ENCODE data around the gene CCT2.

The CCT2 gene

DNA sequence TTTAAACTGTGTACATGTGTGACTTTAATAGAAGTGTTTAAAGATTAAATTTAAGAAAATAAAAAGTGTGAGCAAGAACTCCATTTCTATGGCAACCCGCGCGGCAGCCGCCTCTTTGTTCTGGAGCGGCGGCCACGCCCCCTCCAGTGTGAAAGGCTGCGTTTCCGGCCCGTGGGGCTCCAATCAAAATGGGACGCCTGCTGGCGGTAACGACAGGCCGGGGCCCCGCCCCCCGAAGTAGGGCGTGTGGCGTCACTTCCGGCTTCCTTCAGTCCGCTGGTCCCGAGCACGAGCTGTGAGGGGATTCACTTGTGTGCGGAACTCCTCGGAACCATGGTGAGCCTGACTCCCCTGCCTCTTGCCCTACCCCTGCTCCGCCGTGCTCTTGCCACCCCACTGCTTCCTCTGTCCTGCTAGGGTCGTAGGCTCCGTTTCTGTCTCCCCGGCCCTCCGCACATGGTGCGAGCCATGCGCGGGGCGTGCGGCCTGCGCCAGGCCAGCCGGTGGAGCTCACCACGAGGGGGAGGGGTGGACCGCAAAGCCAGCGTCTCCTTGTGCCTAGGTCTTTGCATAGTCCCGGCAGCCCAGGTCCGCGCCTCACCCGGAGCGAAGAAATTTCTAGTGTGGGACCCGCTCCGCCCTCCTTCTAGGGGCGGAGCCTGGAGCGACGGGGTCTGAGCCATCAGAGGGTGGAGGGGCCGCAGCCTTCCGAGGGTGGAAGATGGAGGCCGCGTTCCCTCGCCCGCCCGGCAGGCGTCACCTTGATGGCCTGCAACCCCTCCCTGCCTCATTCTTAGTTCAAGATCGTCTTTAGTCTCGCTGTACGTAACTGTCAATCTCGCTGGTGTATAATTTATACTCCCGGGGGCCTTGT, at the start of gene CCT2:
Gene CCT2 (plus strand): TSS at position 271 of the 874 bp plus-strand sequence. CDS start 63 bp downstream, at position 334.
- peak; percentile 95 for DNase-seq (ENCODE audit: low read depth)

DNA sequence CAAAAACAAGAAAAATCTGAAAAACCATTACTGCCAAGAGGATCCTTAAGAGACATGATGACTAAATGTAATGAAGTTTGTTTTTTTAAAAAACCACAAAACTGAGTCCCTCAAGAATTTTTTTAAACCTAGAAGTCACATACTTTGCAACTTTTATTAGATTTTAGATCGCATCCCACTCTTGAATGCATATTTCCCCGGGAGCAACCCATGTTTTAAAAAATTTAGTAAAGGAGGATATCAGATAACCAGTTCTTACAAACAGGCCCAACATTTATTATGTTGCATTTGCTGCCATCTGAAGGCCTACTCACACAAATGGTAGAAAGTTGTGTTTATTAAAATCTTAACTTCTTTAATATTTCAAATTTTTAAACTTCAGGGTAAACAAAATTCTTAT, 44.3 kb upstream of the CCT2 start:
- no peak for DNase-seq (ENCODE audit: low read depth)

DNA sequence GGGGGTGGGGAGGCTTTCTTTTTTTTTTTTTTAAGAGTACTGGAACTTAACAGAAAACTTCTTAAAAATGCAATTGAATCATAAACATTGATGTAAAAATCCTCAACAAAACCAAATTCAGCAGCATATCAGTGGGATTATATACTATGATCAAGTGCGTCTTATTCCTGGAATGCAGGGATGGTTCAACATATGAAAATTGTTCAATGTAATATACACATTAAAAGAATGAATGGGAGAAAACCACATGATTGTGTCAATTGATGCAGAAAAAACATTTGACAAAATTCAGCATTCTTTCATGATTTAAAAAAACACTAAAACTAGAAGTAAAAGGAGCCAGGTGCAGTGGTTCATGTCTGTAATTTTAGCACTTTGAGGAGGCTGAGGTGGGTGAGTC, 41.2 kb upstream of the CCT2 start:
- no peak for DNase-seq (ENCODE audit: low read depth)

DNA sequence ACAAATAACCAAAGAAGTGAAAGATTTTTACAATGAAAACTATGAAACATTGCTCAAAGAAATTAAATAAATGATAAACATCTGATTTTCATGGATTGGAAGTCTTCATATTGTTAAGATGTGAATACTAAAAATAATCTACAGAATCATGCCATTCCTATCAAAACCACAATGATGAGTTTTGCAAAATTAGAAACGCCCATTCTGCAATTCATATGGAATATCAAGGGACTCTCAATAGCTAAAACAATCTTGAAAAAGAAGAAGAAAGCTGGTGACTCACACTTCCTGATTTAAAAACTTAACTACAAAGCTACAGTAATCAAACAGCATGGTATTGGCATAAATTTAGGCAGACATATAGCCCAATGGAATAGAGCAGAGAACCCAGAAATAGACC, 40.2 kb upstream of the CCT2 start:
- DNase-seq (ENCODE audit: low read depth): no peak

DNA sequence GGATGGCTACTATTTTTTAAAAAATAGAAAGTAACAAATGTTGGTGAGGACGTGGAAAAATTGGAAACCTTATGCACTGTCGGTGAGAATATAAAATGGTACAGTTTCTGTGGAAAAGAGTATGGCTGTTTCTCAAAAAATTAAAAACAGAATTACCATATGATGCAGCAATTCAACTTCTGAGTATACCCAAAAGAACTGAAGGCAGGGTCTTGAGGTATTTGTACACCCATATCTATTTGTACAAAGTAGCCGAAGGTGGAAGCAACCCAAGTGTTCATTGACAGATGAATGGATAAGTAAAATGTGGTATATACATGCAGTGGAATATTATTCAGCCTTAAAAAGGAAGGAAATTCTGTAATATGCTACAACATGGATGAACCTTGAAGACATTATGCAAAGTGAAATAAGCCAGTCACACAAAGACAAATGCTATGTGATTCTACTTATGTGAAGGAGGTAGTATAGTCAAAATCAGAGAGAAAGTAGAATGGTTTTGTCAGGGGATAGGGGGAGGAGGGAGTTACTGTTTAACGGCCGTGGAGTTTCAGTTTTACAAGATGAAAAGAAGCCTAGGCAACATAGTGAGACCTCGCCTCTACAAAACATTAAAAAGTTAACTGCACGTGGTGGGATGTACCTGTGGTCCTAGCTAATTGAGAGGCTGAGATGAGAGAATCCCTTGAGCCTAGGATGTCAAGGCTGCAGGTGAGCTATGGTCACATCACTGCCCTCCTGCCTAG, 38.4 kb upstream of the CCT2 start:
- no peak for DNase-seq (ENCODE audit: low read depth)

DNA sequence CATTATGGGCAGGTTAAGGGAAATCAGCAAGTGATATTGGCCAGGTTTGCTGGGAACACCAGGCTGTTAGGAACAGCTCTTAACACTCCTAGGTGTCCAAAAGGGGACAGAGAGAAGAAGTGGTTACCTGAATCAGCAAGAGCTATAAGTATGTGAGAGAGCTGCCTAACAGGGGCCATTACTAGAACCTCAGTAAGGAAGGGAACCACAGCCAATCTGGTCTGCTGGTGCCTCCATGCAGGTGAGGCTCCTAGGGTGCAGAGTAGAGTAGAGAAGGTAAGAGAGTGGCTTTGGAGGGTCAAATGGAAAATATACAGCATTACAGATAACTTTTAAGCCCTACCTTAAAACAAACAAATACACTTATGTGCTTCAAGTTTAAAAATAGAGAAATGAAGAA, 36.6 kb upstream of the CCT2 start:
- DNase-seq (ENCODE audit: low read depth): no peak

DNA sequence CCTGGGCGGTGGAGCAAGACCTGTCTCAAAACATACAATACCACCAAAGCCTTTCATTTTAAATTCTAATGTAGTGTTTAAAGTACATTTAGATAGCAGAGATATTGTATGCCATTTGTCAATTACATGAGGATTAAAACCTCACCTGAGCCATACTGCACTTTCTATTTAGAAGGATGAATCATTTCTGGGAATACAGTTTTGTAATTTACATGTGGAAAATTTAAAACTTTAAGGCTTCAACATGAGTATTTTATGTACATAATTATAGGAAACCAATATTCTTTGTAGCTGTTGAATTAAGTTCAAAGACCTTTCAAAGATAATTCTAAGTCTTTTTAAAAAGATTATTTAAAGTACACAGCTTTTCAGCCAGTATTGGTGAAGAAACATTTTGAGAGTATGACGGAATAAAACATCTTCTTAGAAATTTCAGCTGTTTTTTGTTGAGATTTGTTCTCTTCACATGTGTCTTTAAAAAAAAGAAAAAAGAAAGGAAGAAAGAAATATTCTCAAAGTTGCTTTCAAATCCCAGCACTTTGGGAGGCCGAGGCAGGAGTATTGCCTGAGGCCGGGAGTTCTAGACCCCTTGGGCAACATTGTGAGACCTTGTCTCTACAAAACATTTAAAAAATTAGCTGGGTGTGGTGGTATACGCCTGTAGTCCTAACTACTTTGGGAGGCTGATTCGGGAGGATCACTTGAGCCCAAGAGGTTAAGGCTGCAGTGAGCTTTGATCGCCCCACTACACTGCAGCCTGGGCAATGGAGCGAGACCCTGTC, 34.5 kb upstream of the CCT2 start:
- DNase-seq (ENCODE audit: low read depth): no peak

DNA sequence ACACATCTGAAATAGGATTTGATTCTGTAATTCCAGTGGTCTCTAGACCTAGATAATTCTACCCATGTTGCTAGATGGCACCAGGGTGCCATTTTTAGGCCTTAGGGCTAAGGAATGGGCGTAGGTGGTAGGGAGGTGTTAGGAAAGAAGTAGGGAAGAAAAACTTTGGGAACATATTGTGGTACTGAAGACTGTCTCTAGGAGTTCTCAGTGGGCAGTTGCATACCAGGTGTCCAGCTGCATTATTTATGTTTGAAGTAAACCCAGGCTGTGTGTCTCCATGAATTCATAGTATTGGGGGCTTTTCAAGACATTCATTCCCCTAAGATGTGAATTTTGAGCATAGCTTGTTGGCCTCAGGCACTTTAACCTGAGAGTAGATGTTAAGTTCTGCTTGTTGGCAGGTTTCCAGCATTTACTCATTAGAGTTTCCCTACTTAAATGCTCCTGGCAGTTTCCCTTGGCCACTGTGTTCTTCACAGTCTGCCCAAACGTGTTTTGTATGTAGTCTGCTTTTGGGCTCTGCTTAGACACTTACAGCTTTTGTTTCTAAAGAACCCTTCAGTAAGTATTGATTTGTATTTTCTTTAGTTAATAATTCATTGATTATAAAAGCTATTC, 31.5 kb upstream of the CCT2 start:
- no peak for DNase-seq (ENCODE audit: low read depth)

DNA sequence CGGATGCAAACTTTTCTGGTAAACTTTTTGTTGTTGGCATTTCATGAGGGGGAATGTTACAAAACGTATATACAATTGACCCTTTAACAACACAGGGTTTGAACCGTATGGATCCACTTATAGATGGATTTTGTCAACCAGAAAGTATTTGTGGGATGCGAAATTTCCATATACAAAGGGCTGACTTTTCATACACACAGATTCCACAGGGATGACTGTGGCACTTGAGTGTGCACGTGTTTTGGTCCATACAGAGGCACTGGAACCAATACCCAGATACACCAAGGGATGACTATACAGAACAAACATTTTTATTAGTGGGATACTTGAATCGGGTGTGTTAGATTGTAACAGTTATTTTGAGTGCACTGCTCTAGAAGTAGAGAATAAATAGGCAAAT, 29.8 kb upstream of the CCT2 start:
- DNase-seq (ENCODE audit: low read depth): no peak

DNA sequence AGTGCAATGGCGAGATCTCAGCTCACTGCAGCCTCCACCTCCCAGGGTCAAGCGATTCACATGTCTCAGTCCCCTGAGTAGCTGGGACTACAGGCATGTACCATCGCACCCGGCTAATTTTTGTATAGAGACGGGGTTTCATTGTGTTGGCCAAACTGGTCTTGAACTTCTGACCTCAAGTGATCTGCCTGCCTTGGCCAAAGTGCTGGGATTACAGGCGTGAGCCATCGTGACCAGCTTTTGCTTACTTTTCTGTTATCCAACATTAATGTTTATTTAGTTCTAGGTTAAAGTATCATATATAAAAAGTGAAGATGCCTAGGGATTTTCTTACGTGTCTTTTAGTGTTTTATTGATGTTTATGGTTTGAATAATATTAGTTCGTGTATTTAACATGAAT, 28.9 kb upstream of the CCT2 start:
- no peak for DNase-seq (ENCODE audit: low read depth)

DNA sequence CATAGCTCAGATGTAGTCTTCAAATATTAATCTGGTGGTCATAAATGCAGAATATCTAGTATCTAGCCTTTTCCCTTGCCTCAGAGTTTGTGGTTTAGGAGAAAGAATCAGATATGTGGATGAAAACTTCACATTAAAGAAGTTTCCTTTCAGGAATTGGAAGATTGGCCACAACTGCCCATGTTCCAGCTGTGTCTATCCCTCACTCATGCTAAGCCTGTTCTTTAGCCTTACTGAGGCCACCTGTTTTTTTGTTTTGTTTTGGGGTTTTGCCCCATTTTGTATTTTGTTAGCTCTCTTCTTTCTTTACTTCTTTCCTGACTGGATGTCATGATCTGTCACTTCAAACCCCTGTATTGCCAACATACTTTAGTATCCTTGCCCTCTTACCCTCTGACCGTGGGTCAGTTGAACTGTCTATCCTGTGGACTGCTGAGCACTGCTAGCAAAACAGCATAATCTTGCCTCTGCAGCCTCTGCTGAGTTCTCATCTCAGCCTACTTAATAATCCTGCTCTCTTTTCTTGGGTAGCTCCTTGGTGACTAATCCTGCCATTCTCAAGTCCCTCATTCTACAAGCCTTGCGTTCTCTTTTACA, 22.0 kb upstream of the CCT2 start:
- DNase-seq (ENCODE audit: low read depth): no peak

DNA sequence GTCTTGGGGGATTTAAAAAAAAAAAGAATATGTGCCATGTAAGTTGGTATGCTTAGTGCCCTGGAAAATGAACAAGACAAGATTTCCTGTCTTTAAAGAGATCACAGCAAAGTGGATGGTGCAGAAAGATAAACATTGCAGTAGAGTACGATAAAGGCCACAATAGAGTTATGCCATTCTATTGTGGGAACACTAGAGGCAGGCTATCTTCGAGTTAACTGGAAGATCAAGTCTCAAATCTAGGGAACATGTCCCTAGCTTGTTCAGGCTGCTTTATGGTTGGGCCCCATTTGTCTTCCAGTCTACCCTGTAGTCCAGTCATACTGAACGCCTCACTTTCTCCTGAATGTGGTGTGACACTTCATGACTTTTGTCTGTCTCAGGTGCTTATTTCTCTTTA, 18.7 kb upstream of the CCT2 start:
- DNase-seq (ENCODE audit: low read depth): no peak

DNA sequence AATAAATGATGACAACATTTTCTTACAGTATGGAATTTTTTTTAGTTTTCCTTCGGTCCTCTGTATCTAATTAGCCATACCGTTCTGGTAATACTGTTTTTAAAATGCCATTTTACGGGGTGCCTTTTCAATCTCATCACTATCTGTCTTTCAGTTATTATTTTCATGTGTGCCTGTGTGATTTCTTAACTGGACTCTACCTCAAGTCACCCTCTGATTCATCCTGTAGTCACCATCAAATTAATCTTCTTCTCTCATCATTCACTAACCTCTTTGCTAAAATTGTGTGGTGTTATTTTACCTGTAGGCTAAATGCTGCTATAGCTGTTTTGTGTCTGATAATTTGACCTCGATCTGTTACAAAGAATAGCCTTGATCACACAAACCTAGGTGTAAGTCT, 16.0 kb upstream of the CCT2 start:
- DNase-seq (ENCODE audit: low read depth): no peak

DNA sequence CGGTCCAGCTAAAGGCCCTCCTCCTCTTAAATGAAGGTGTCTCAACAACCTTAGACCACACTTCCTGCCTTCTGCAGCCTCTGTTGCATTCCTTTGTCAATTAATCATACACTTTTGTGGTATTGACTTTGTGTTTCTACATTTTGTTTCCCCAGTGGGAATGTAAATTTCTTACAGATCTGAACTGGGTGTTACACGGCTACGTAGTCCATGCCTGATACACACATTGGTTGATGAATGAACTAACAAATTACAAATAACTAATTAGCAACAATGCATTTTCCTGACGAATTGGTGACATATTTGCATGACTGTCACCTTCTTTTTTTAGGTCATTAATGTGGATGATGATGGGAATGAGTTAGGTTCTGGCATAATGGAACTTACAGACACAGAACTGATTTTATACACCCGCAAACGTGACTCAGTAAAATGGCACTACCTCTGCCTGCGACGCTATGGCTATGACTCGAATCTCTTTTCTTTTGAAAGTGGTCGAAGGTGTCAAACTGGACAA, 15.2 kb upstream of the CCT2 start:
- no peak for DNase-seq (ENCODE audit: low read depth)

DNA sequence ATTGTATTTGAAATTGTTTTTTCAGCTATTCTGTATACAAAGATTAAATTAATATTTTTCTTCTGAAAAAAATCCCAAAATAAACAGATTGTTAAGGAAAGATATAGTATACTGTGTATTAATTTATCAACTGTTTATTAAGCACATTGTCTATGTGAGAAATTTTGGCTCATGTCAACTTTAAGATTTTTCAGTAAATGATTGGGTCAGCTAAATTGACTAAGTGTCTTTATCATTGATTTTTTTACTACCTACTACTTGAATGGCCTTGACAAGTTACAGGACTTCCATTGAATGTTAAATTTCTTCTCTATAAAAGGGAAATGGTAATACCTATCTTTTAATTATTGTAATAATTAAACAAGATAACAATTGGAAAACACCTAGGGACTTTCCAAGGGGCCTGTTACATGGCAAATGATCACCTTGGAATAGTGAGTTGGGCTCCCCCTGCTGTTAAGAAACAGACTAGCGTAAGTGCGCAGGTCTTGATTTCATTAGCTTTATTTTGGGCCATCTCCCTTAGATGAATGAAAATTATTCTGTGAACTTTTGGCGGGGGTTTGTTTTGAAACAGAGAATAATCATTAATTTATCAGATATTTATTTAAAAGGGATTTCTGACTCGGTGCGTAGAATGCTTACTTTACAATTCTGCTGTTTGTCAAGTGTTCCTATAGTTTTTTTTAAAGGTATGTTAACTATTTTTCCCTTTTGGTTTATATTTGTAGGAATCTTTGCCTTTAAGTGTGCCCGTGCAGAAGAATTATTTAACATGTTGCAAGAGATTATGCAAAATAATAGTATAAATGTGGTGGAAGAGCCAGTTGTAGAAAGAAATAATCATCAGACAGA, 14.5 kb upstream of the CCT2 start:
- DNase-seq (ENCODE audit: low read depth): peak; percentile 34

DNA sequence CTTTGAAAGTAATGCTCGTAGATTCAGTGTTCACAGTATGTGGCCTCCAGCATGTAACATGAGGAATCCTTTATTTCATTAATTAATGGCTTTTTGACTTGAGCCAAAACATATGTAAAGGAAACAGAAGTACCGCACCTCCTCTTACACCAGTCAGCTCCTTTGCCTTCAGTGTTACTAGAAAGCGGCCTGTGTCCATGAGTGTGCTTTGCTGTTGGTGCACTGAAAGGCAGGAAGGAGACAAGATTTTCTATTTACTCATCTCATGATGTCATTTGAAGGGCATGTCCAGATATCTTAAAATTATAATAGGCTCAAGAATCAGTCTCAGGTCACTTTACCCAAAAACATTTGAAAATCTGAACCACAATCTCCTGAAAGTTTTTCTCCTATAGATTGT, 9.9 kb upstream of the CCT2 start:
- no peak for DNase-seq (ENCODE audit: low read depth)

DNA sequence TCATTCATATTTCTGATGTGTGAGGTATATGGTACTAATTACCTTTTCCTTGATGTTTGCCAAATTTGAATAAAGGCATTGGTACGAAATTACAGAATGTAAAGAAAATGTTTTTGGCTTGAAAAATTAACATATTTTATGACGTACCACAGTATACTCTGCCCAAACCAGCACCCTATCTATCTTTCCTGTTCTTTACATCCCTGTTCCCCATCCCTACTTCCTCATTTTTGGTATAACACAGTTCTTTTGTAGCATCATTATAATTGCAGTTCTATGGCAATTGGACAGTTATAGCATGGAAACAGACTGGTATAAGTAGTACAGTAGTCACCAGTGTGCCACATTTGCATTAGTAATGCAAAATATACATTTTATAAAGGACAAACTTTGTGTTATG, 7.0 kb upstream of the CCT2 start:
- DNase-seq (ENCODE audit: low read depth): no peak

DNA sequence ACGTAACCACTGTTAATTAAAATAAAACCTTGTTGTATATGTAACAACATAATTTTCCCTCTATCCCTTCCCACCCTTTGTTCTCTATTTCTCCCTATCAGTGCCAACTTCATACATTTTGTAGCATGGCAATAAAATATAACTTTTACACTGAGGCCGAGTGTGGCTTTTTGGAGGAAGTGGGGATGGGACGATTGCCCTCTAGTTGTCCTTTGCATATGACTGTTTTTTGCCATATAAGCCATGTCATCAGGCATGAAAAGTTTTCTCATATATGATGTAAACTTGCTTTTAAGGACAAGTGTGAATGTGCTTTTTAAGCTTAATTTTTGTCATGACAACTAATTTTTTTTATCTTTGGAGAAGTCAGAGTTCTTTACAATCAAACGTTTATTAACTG, 6.2 kb upstream of the CCT2 start:
- DNase-seq (ENCODE audit: low read depth): no peak

DNA sequence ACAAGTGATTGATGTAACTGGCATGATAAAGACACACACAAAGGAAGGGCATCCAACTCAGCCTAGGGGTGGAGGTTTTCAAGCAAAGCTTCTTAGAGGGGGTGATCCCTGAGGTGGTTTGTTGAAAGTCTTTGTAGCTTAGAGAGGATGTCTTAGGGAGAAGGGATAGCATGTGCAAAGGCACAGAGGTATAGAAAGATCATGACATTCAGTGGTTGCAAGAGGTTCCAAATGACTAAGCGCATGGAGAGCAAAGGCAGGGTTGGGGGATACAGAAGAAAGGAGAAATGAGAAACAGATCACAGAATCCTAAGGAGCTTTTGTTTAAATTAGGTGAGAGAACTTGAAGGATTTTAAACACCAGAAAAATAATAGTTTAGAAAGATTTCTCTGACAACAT, 5.2 kb upstream of the CCT2 start:
- DNase-seq (ENCODE audit: low read depth): no peak

DNA sequence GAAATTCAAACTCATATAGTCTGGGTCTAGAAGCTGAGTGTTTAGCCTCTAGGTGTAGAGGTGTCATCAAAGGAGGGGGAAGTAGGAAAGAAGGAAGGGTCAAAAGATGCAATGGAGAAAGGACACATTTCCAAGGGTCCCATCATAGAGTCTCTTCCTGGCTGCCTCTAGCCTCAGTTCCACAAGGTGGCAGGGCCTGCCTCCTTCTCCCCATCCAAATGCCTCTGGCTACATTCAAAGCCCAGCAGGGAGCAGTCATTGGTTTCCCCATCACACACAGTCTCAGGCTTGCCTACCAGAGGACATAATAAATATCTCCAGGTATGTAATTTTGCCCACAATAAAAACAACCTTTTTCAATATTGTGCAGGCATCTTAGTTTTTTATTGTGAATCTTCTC, 2.1 kb upstream of the CCT2 start:
- DNase-seq (ENCODE audit: low read depth): no peak

DNA sequence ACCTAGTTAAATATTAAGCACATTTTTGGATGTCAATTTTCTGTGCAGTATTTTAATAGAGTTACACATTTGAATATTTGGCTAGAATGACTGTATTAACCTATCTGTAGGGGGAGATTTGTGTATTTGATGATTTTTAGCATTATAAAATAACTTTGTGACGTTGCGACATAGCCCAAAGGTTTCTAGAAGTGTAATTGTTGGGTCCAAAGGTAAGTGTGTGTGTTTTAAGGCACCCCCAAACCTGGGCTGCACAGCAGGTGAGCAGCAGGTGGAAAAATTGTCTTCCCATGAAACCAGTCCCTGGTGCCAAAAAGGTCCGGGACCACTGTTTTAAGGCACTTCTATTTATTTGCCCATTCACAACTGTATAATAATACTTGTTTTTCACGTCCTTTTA, 3.3 kb downstream of the CCT2 start:
- DNase-seq (ENCODE audit: low read depth): no peak

Data from activated T-cell treated with anti-CD3 and anti-CD28 coated beads for 1 hour (primary cell).